ENCODE measurements around the gene MYH11. TPM values are rescaled to one million over a fixed set of nuclear protein-coding genes. Genes with fewer than 3 reads are reported as not detected.
"Not testable (repeated sequence)": the region's sequence is repeated elsewhere in the genome, so short reads cannot be mapped to it uniquely, and the experiment has no call there.

The MYH11 gene
- total RNA-seq, 2 experiments from 2014 or later = 0.06 TPM; not detected in 1

- no peak overlapping the region for H3K4me3 Mint-ChIP-seq
- ATAC-seq (no peak), DNase-seq (no peak)
- no peaks in the 10 kb centered on the region for H3K36me3 Mint-ChIP-seq
- no peaks in the 10 kb centered on the region for H3K9me3 Mint-ChIP-seq (ENCODE audit: low read depth)
- CTCF ChIA-PET = interaction anchor here (0.9 kb wide), 1 partner anchor 11 kb away, joined by 3 read pairs; no protein-coding TSS in a partner anchor
- H3K27ac Mint-ChIP-seq = no peak overlapping the region
- peaks cover 13% of the 10 kb centered on the region for H3K27me3 Mint-ChIP-seq
- H3K4me1 Mint-ChIP-seq = no peaks in the 10 kb centered on the region
These were observed 7.4 kb downstream of the MYH11 start for GRCh38 chr16:15849209-15849981.

GRCh38 chr16:15847611-15848175 is 9.1 kb downstream of the MYH11 start:
- Mint-ChIP-seq H3K9me3 (ENCODE audit: low read depth) (no peaks in the 10 kb centered on the region), H3K36me3 (no peaks in the 10 kb centered on the region), H3K4me3 (no peak overlapping the region), H3K27me3 (peaks cover 8% of the 10 kb centered on the region), H3K27ac (no peak overlapping the region), H3K4me1 (no peaks in the 10 kb centered on the region)
- CTCF ChIA-PET = interaction anchor here (1.5 kb wide), 1 partner anchor 13 kb away, joined by 3 read pairs; no protein-coding TSS in a partner anchor
- DNase-seq = no peak
- ATAC-seq = no peak

DNA sequence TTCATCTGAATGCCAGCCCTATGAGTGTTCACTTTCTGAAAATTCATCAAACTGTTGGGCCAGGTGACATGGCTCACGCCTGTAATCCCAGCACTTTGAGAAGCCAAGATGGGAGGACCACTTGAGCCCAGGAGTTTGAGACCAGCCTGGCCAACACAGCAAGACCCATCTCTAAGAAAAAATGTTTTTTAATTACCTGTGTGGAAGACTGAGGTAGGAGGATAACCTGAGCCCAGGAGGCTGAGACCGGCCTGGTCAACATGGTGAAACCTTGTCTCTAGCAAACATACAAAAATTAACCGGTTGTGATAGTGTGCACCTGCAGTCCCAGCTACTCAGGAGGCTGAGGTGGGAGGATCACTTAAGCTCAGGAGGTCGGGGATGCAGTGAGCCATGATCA is 10.3 kb downstream of the MYH11 start:
- CTCF ChIA-PET = interaction anchor here (1.5 kb wide), 1 partner anchor 12 kb away, joined by 3 read pairs; no protein-coding TSS in a partner anchor
- no peak overlapping the region for H3K27ac Mint-ChIP-seq

DNA sequence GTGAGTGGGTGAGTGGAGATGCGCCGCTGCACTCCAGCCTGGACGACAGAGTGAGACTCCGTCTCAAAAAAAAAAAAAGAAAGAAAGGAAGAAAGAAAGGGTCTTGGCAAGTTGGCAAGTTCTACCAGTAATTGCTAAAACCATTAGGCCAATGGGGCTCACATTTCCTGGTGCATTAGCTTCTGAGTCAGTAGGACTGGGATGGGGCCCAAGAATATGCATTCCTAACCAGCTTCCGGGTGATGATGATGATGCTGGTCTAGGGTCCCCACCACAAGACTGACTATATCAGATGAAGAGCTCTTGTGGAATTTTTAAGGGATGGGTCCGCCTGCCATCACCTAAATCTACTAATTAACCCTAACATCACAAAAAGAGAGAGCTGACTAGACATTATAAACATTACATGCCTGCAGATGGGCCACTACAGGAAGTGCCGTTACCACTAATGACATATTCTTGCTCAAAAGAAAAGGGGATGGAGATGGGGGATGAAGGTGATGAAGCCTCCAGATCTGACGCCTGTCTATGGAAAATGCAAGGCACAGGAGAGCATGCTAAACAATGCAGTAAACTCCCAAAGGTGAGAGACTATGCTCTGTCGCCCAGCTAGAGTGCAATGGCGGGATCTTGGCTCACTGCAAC is 13.1 kb downstream of the MYH11 start:
- Mint-ChIP-seq H3K4me1 (no peaks in the 10 kb centered on the region), H3K4me3 (no peak overlapping the region), H3K27me3 (peaks cover 11% of the 10 kb centered on the region), H3K27ac (no peak overlapping the region), H3K36me3 (no peaks in the 10 kb centered on the region), H3K9me3 (ENCODE audit: low read depth) (no peaks in the 10 kb centered on the region)
- no peak for ATAC-seq
- no peak for DNase-seq
- CTCF ChIA-PET = no interaction called here

More for the DNA sequence above, 10.3 kb downstream of the MYH11 start:
- Mint-ChIP-seq H3K9me3 (ENCODE audit: low read depth) (no peaks in the 10 kb centered on the region), H3K4me1 (no peaks in the 10 kb centered on the region), H3K27me3 (peaks cover 8% of the 10 kb centered on the region), H3K4me3 (no peak overlapping the region), H3K36me3 (no peaks in the 10 kb centered on the region)
- ATAC-seq (no peak), DNase-seq (no peak)

- CTCF ChIA-PET = interaction anchor here (1.0 kb wide), 1 partner anchor 16 kb away, joined by 3 read pairs; no protein-coding TSS in a partner anchor
- H3K36me3 Mint-ChIP-seq; H3K27ac Mint-ChIP-seq; H3K4me3 Mint-ChIP-seq; H3K9me3 Mint-ChIP-seq (ENCODE audit: low read depth); ATAC-seq; DNase-seq: not testable (repeated sequence)
- H3K27me3 Mint-ChIP-seq = peaks cover 11% of the 10 kb centered on the region
- H3K4me1 Mint-ChIP-seq = peaks cover 16% of the 10 kb centered on the region
These were observed 17.6 kb downstream of the MYH11 start for GRCh38 chr16:15839204-15839603.

DNA sequence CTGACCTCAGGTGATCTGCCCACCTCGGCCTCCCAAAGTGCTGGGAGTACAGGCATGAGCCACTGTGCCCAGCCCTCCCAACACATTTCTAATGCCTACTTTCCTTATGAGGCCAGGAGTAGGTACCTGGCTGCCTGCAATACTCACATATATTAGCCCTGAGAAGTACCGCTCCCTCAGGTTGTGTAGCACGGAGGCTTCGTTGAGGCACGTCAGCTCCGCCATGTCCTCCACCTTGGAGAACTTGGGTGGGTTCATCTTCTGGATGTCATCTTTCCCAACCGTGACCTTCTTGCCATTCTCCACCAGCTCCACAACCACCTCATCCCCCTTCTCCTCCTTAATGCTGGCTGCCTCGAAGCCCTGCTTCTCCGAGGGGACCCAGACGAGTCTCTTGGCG is 19.1 kb downstream of the MYH11 start:
- CTCF ChIA-PET = no interaction called here
- Mint-ChIP-seq H3K36me3 (peaks cover 2% of the 10 kb centered on the region), H3K4me3 (no peak overlapping the region), H3K4me1 (peaks cover 16% of the 10 kb centered on the region), H3K9me3 (ENCODE audit: low read depth) (no peaks in the 10 kb centered on the region), H3K27me3 (peaks cover 13% of the 10 kb centered on the region), H3K27ac (no peak overlapping the region)
- DNase-seq (no peak), ATAC-seq (no peak)

DNA sequence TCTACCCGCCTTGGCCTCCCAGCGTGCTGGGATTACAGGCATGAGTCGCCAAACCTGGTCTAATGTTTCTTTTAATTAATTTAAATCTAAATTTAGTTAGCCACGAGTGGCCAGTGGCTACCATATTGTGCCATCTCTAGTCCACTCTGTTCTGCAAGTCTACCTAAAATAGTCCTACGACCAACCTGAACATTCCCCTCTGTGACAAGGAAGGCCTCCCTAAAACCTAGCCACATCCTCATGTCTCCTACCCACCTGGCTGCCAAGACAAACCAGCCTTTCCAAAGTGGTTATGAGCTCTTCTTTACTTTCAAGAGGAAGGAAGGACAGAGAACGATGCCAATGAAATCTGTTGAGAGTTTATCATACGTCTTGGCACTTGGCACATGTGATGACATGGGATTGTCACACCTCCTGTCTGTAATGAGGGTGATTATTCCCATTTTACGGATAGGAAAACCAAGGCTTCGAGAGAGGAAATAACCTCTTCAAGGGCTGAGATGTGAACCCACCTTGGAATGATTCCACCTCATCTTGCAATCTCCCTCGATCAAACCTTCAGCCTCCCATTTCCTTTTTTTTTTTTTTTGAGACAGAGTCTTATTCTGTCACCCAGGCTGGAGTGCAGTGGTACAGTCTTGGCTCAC is 19.7 kb downstream of the MYH11 start:
- Mint-ChIP-seq H3K27me3 (peaks cover 13% of the 10 kb centered on the region), H3K36me3 (peaks cover 2% of the 10 kb centered on the region), H3K9me3 (ENCODE audit: low read depth) (no peaks in the 10 kb centered on the region), H3K4me1 (peaks cover 16% of the 10 kb centered on the region), H3K27ac (no peak overlapping the region), H3K4me3 (no peak overlapping the region)
- CTCF ChIA-PET = interaction anchor here (1.6 kb wide), 1 partner anchor 15 kb away, joined by 5 read pairs; no protein-coding TSS in a partner anchor
- DNase-seq (no peak), ATAC-seq (no peak)

GRCh38 chr16:15836074-15836473 is 20.8 kb downstream of the MYH11 start:
- Mint-ChIP-seq H3K36me3 (peaks cover 2% of the 10 kb centered on the region), H3K4me3 (no peak overlapping the region), H3K9me3 (ENCODE audit: low read depth) (no peaks in the 10 kb centered on the region), H3K27me3 (peaks cover 17% of the 10 kb centered on the region), H3K4me1 (peaks cover 16% of the 10 kb centered on the region), H3K27ac (no peak overlapping the region)
- no peak for ATAC-seq
- CTCF ChIA-PET = interaction anchor here (1.6 kb wide), 1 partner anchor 14 kb away, joined by 5 read pairs; no protein-coding TSS in a partner anchor
- DNase-seq = no peak

DNA sequence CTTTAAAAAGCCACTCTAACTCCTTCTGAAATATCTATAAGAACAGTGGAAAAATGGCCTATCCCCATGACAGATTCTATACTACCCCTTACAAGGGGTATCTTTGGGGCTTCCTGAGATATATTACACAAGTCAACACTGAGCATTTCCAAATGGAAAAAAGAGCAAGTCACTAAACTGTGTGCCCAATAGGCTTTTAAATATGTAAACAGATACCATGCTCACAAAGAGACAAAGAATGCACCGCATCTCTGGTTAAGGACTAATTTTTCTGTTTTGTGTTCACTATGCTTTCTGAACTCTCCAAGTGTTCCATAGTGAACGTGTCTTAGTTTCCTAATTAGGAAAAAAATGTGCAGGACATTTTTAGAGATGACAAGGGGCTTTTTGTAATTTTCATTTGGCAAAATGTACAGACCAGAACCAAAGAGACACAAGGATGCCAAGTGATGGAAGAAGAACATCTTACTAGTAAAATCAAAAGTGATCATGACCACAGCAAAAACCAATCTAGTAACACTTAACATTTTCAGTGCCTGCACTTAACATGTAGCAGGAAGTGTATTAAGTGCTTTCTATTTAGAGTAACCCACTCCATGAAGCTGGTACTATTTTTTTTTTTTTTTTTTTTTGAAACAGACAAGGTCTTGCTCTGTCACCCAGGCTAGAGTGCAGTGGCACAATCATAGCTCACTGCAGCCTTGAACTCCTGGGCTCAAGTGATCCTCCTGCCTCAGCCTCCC is 21.5 kb downstream of the MYH11 start:
- H3K27ac Mint-ChIP-seq = no peak overlapping the region
- no peak overlapping the region for H3K4me3 Mint-ChIP-seq
- no peak for DNase-seq
- ATAC-seq = peak; percentile 91
- CTCF ChIA-PET = interaction anchor here (0.7 to 1.6 kb wide), 4 partner anchors 12 to 261 kb away, joined by 3 to 5 read pairs (median 4); no protein-coding TSS in a partner anchor
- H3K27me3 Mint-ChIP-seq = peaks cover 15% of the 10 kb centered on the region
- no peaks in the 10 kb centered on the region for H3K9me3 Mint-ChIP-seq (ENCODE audit: low read depth)
- peaks cover 2% of the 10 kb centered on the region for H3K36me3 Mint-ChIP-seq
- peaks cover 16% of the 10 kb centered on the region for H3K4me1 Mint-ChIP-seq

DNA sequence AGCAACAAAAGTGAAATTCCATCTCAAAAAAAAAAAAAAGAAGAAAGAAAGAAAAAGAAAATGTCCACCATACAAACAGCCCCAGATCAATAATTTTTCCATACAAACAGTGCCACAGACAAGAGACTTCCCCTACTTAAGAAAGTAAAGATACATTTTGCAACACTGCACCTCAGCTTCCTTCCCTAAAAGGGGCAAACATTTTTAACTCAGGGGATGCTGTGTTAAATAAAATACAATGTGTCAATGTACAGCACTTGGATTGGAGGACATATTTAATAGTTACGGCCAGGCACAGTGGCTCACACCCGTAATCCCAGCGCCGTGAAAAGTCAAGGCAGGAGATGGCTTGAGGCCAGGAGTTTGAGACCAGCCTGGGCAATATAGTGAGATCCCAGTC is 22.3 kb downstream of the MYH11 start:
- no peak for ATAC-seq
- Mint-ChIP-seq H3K4me3 (no peak overlapping the region), H3K27me3 (peaks cover 13% of the 10 kb centered on the region), H3K9me3 (ENCODE audit: low read depth) (no peaks in the 10 kb centered on the region), H3K36me3 (peaks cover 2% of the 10 kb centered on the region), H3K4me1 (peaks cover 16% of the 10 kb centered on the region), H3K27ac (no peak overlapping the region)
- CTCF ChIA-PET = interaction anchor here (0.7 to 1.4 kb wide), 2 partner anchors 13 to 125 kb away, joined by 3 read pairs; no protein-coding TSS in a partner anchor
- no peak for DNase-seq

- CTCF ChIA-PET = interaction anchor here (1.4 to 1.5 kb wide), 2 partner anchors 12 to 14 kb away, joined by 3 to 6 read pairs; no protein-coding TSS in a partner anchor
- peaks cover 2% of the 10 kb centered on the region for H3K36me3 Mint-ChIP-seq
- H3K9me3 Mint-ChIP-seq (ENCODE audit: low read depth) = no peaks in the 10 kb centered on the region
- no peak overlapping the region for H3K4me3 Mint-ChIP-seq
- peaks cover 13% of the 10 kb centered on the region for H3K27me3 Mint-ChIP-seq
- DNase-seq = no peak
- ATAC-seq = no peak
- H3K4me1 Mint-ChIP-seq = peaks cover 16% of the 10 kb centered on the region
- no peak overlapping the region for H3K27ac Mint-ChIP-seq
These were observed 23.3 kb downstream of the MYH11 start for GRCh38 chr16:15833541-15833940.

DNA sequence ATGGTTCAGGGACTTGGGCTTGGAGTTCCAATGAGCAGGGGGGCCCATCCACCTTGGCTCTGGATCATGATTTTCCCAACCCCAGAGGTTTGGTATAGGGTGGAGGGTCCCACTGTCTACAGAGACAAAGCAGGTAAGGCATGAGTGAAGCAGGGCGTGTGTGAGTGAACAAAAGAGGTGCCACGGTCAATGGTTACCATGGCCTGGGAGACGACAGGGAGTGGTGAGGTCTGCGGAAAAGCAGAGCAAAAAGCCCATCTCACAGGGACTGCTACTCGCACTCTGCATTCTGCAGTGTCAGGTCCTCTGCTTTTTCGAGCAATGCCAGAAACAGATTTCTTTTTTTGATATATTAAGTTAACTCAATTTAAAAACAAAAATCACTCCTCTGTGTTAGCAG is 24.6 kb downstream of the MYH11 start:
- DNase-seq (no peak), ATAC-seq (no peak)
- Mint-ChIP-seq H3K4me3 (no peak overlapping the region), H3K27me3 (peaks cover 13% of the 10 kb centered on the region), H3K36me3 (peaks cover 2% of the 10 kb centered on the region), H3K9me3 (ENCODE audit: low read depth) (no peaks in the 10 kb centered on the region), H3K4me1 (peaks cover 16% of the 10 kb centered on the region), H3K27ac (no peak overlapping the region)
- CTCF ChIA-PET = interaction anchor here (1.5 kb wide), 1 partner anchor 11 kb away, joined by 6 read pairs; no protein-coding TSS in a partner anchor

Measured in activated CD8-positive, alpha-beta memory T cell treated with anti-CD3 and anti-CD28 coated beads, Interleukin-2, amount 10 ng/mL, durations not matched to agents 7 days and 5 days (primary cell).